HepG2 (cell line): ENCODE measurements around the gene KIF24. TPM values are rescaled to one million over a fixed set of nuclear protein-coding genes. Genes with fewer than 3 reads are reported as not detected.
A peak's percentile ranks its signal among the peaks of the same experiment; 100 is the strongest.

Source experiments
- ATAC-seq: fragments of 200-7000 bp; cut with Tn5 transposase; 3 replicates; pipeline ENCODE4 v1.9.1; 2020; ENCODE audit warnings: mild to moderate bottlenecking, moderate library complexity
- BruUV-seq: library from RNA; stranded (reverse); fragments of 400-500 nt; replicated peaks from 2 replicates; lab custom pipeline; 2021; lab: Mats Ljungman, UMichigan
- CTCF ChIA-PET: fragments of 300-600 bp; formaldehyde crosslinking; extraction: SDS; loops from one replicate; lab custom pipeline; 2021; ENCODE audit warnings: low total read pairs, inconsistent platforms, low intra/inter-chr PET ratio; lab: Yijun Ruan, JAX
- POLR2A ChIA-PET: fragments of 350-600 bp; sonication (Branson Sonifier 250); formaldehyde crosslinking; loops from one replicate; lab custom pipeline; 2020; ENCODE audit warnings: antibody characterized with exemption, inconsistent platforms; lab: Yijun Ruan, JAX
- DNase-seq: peaks from one replicate; pipeline ENCODE4 v3.0.0-alpha.2; 2015; ENCODE audit warnings: low spot score
- FAIRE-seq: peaks from 3 replicates; lab custom pipeline; 2011; peaks lifted over from hg19 to GRCh38; lab: Jason Lieb, UNC
- H2AFZ ChIP-seq: one replicate; pipeline ENCODE4 v1.6.1; 2011; ENCODE audit warnings: low read length, inconsistent platforms
- H3K27ac ChIP-seq: fragments of 300-600 bp; 3 replicates; pipeline ENCODE4 v1.8.0; 2011; ENCODE audit warnings: mixed run types, mild to moderate bottlenecking, mixed read lengths, low read length, inconsistent platforms; ENCODE audit not compliant: insufficient read depth; ENCODE audit errors: extremely low read length
- H3K27me3 ChIP-seq, 2 experiments: fragments of 200-600 bp in 1 of 2; 2 replicates in 1 of 2; 3 replicates in 1 of 2; pipeline versions ENCODE4 v1.6.0 to v1.8.0; 2011; ENCODE audit warnings: low read length in 2 of 2, mild to moderate bottlenecking in 2 of 2, moderate library complexity in 2 of 2, inconsistent platforms in 1 of 2; ENCODE audit not compliant: insufficient read depth in 2 of 2, control insufficient read depth in 1 of 2
- H3K36me3 ChIP-seq, 2 experiments: fragments of 200-600 bp in 1 of 2; replicated peaks in 1 of 2; 2 replicates in 1 of 2; 3 replicates in 1 of 2; pipeline versions ENCODE4 v1.5.1 to v1.8.0; 2011; ENCODE audit warnings: low read length in 2 of 2, inconsistent platforms in 1 of 2; ENCODE audit not compliant: insufficient read depth in 2 of 2, control insufficient read depth in 1 of 2
- H3K4me1 ChIP-seq: 2 replicates; pipeline ENCODE4 v1.5.1; 2012; ENCODE audit warnings: low read length, inconsistent platforms; ENCODE audit not compliant: insufficient read depth
- H3K4me2 ChIP-seq: 2 replicates; pipeline ENCODE4 v1.6.0; 2011; ENCODE audit warnings: low read depth, low read length, inconsistent platforms
- H3K4me3 ChIP-seq, 3 experiments: fragments of 200-600 bp in 1 of 3; sonication (generic), shearing (Covaris generic) in 1 of 3; replicated peaks in 1 of 3; 2 replicates each; pipeline ENCODE4 v1.5.1; 2011 to 2016; ENCODE audit warnings: low read length in 3 of 3, inconsistent platforms in 2 of 3, low read depth in 2 of 3, mild to moderate bottlenecking in 2 of 3, control low read depth in 1 of 3, mixed read lengths in 1 of 3; ENCODE audit not compliant: insufficient read depth in 1 of 3
- H3K79me2 ChIP-seq: one replicate; pipeline ENCODE4 v1.6.1; 2011; ENCODE audit warnings: low read length, inconsistent platforms; ENCODE audit not compliant: insufficient read depth
- H3K9ac ChIP-seq: 2 replicates; pipeline ENCODE4 v1.6.0; 2011; ENCODE audit warnings: mild to moderate bottlenecking, low read depth, low read length, inconsistent platforms; ENCODE audit not compliant: insufficient read depth
- H3K9me3 ChIP-seq: 2 replicates; pipeline ENCODE4 v1.5.1; 2012; ENCODE audit warnings: mild to moderate bottlenecking, low read length
- H4K20me1 ChIP-seq: 2 replicates; pipeline ENCODE4 v1.6.0; 2011; ENCODE audit warnings: inconsistent platforms, mild to moderate bottlenecking, low read length, moderate library complexity; ENCODE audit not compliant: insufficient read depth
- BORCS8-MEF2B ChIP-seq: sonication (generic); formaldehyde crosslinking; IDR thresholded peaks from 2 replicates; pipeline ENCODE4 v1.8.0; 2022; ENCODE audit warnings: mild to moderate bottlenecking, missing genetic modification reagents
- FOXP1 ChIP-seq, 2 experiments: fragments of 450-650 bp in 1 of 2; IDR thresholded peaks; 2 replicates each; pipeline ENCODE4 v1.6.1; 2017 to 2018; ENCODE audit warnings: antibody characterized with exemption in 1 of 2
- HNRNPLL ChIP-seq: fragments of 200-400 bp; formaldehyde crosslinking; IDR thresholded peaks from 2 replicates; pipeline ENCODE4 v1.6.1; 2017; ENCODE audit warnings: mild to moderate bottlenecking, low read depth, low read length; ENCODE audit not compliant: poor library complexity, severe bottlenecking
- NR1H2 ChIP-seq: sonication (generic); formaldehyde crosslinking; IDR thresholded peaks from 2 replicates; pipeline ENCODE4 v1.8.1; 2022; ENCODE audit warnings: low read depth, missing genetic modification reagents, borderline replicate concordance
- RCOR2 ChIP-seq: IDR thresholded peaks from 2 replicates; pipeline ENCODE4 v1.6.1; 2016; ENCODE audit warnings: missing biosample characterization, missing genetic modification reagents
- REPIN1 ChIP-seq: sonication (generic); formaldehyde crosslinking; IDR thresholded peaks from 2 replicates; pipeline ENCODE4 v1.8.0; 2022; ENCODE audit warnings: missing genetic modification reagents, low read depth, mild to moderate bottlenecking, borderline replicate concordance
- SIX1 ChIP-seq: sonication (generic); formaldehyde crosslinking; IDR thresholded peaks from 2 replicates; pipeline ENCODE4 v1.4.0; 2020; ENCODE audit warnings: missing genetic modification reagents, borderline replicate concordance
- TAF1 ChIP-seq: sonication (generic); formaldehyde crosslinking; IDR thresholded peaks from 2 replicates; pipeline ENCODE4 v1.4.0; 2020; ENCODE audit warnings: missing genetic modification reagents
- TOE1 ChIP-seq: sonication (generic); formaldehyde crosslinking; IDR thresholded peaks from 2 replicates; pipeline ENCODE4 v1.4.0; 2020; ENCODE audit warnings: mild to moderate bottlenecking, missing genetic modification reagents
- ZBTB3 ChIP-seq: sonication (generic); formaldehyde crosslinking; IDR thresholded peaks from 2 replicates; pipeline ENCODE4 v1.4.0; 2020; ENCODE audit warnings: low read depth, mild to moderate bottlenecking, moderate library complexity, missing genetic modification reagents, borderline replicate concordance
- ZMYM2 ChIP-seq: sonication (generic); formaldehyde crosslinking; IDR thresholded peaks from 2 replicates; pipeline ENCODE4 v1.8.0; 2022; ENCODE audit warnings: mild to moderate bottlenecking, missing genetic modification reagents
- ZNF235 ChIP-seq: sonication (generic); formaldehyde crosslinking; IDR thresholded peaks from 2 replicates; pipeline ENCODE4 v1.8.1; 2023; ENCODE audit warnings: mild to moderate bottlenecking, missing genetic modification reagents, borderline replicate concordance
- ZNF503 ChIP-seq: sonication (generic); formaldehyde crosslinking; IDR thresholded peaks from 2 replicates; pipeline ENCODE4 v1.4.0; 2020; ENCODE audit warnings: missing genetic modification reagents
- ZSCAN21 ChIP-seq: sonication (generic); formaldehyde crosslinking; IDR thresholded peaks from 2 replicates; pipeline ENCODE4 v1.8.0; 2022; ENCODE audit warnings: mild to moderate bottlenecking, missing genetic modification reagents, moderate library complexity, borderline replicate concordance
- ZXDC ChIP-seq: sonication (generic); formaldehyde crosslinking; IDR thresholded peaks from 2 replicates; pipeline ENCODE4 v1.5.0; 2020; ENCODE audit warnings: mild to moderate bottlenecking, missing genetic modification reagents
- WGBS: methylation state at CpG from one replicate; pipeline ENCODE4 v1.1.6; 2017; ENCODE audit warnings: low lambda C conversion rate; 5-methylcytosine and 5-hydroxymethylcytosine counted together
- in situ Hi-C: cut with HindIII; loops from 2 replicates; pipeline ENCODE4 v1.10.0; 2017; ENCODE audit warnings: low pct_unique_long_range_greater_than_20kb; ENCODE audit not compliant: extremely low pct_ligation_motif_present
- intact Hi-C: fragments of 100-400 bp; cut with micrococcal nuclease; formaldehyde crosslinking; loops from one replicate; pipeline ENCODE4 v1.10.0; 2022; ENCODE audit not compliant: unreplicated experiment
- polyA plus RNA-seq, 8 experiments: library from polyadenylated mRNA; depleted of rRNA in 3 of 8; stranded (reverse) in 7 of 8; unstranded in 1 of 8; fragments of >200 nt; fragmentation: Illumina TruSeq in 4 of 8; extraction: Trizol in 4 of 8; gene quantifications; 2 replicates each; pipeline versions ENCODE4 v1.2.1 to v1.2.3, GENCODE V29; 2011 to 2016; ENCODE audit warnings: low read depth in 4 of 8, missing spikeins in 1 of 8, mixed read lengths in 1 of 8; ENCODE audit not compliant: insufficient read depth in 1 of 8
- total RNA-seq, 5 experiments: library from RNA; depleted of rRNA; stranded (reverse); fragments of >200 nt; fragmentation: Illumina TruSeq; extraction: Trizol; gene quantifications; 2 replicates each; pipeline ENCODE4 v1.2.3, GENCODE V29; 2016; ENCODE audit warnings: low read depth in 1 of 5
- TF ChIP-seq, protein P1 (sequence below): sonication (generic); formaldehyde crosslinking; IDR thresholded peaks from 2 replicates; pipeline ENCODE4 v1.5.0; 2020; ENCODE audit warnings: mild to moderate bottlenecking, missing genetic modification reagents, borderline replicate concordance

The KIF24 gene
- total and polyA plus RNA-seq, 2 of the 13 experiments (the other 11 are each of a cell fraction or from before 2014, with no cell fraction given), result 1.1 to 3.0 TPM

- FAIRE-seq (peak; percentile 98), DNase-seq (peak; percentile 94), ATAC-seq (peak; percentile 74)
- H3K36me3 ChIP-seq, result peaks cover 18 to 24% of the 10 kb centered on the region in 2 experiments
- peak overlapping the region; percentile 60 for H2AFZ ChIP-seq
- no peaks in the 10 kb centered on the region for H3K9me3 ChIP-seq
- peaks cover 45% of the 10 kb centered on the region for H3K4me1 ChIP-seq
- intact Hi-C loops, result loop anchor here (5.0 kb wide), 1 partner anchor 123 kb away; no protein-coding TSS in a partner anchor
- peak overlapping the region; percentile 99 for H3K4me2 ChIP-seq
- 2% methylated on average over 5 of the region's 5 CpGs for WGBS
- no peaks in the 10 kb centered on the region; a peak in 1 of 5 replicates for H3K27me3 ChIP-seq
- no peaks in the 10 kb centered on the region for H4K20me1 ChIP-seq
- peaks cover 22% of the 10 kb centered on the region for H3K79me2 ChIP-seq
- peak overlapping the region; percentile 85 for H3K27ac ChIP-seq
- ChIA-PET POLR2A (interaction anchor here (0.8 to 9.2 kb wide), 9 partner anchors 10 to 196 kb away, joined by 3 to 162 read pairs (median 12); partner anchors contain the start of gene UBAP1), CTCF (interaction anchor here (7.2 kb wide), 1 partner anchor 43 kb away, joined by 143 read pairs; the partner anchor contains the start of genes KIF24 and NUDT2)
- peak overlapping the region; percentile 73 to 90 (median 79) for H3K4me3 ChIP-seq
- TSS peak; percentile 92 for BruUV-seq
- in situ Hi-C loops, result loop anchor here (5.0 kb wide), 1 partner anchor 43 kb away; no protein-coding TSS in a partner anchor
- H3K9ac ChIP-seq, result peak overlapping the region; percentile 68
- TF ChIP-seq ZXDC (no peak), REPIN1 (CRISPR knock-in tag) (peak; percentile 70; the same call in 1 of the 2 replicates), FOXP1 (IDR thresholded peaks at IDR 0.05) (no peak), FOXP1 (CRISPR knock-in tag; IDR thresholded peaks at IDR 0.05) (peak; percentile 53), ZSCAN21 (CRISPR knock-in tag) (no peak), NR1H2 (CRISPR knock-in tag) (no peak), ZMYM2 (CRISPR knock-in tag) (0 out of 2 replicates have a peak, but pooled peaks have one; percentile 23), SIX1 (CRISPR knock-in tag) (peak; percentile 62; the same call in 1 of the 2 replicates), TOE1 (CRISPR knock-in tag) (peak; percentile 77; the same call in 1 of the 2 replicates), TAF1 (peak; percentile 57; the same call in 1 of the 2 replicates), ZBTB3 (CRISPR knock-in tag) (peak; percentile 82; the same call in 1 of the 2 replicates), HNRNPLL (no peak), ZNF503 (no peak), ZNF235 (0 out of 2 replicates have a peak, but pooled peaks have one; percentile 42), BORCS8-MEF2B (0 out of 2 replicates have a peak, but pooled peaks have one; percentile 16), RCOR2 (CRISPR knock-in tag) (peak; percentile 39; the same call in 1 of the 2 replicates)
- TF ChIP-seq, protein P1, sequence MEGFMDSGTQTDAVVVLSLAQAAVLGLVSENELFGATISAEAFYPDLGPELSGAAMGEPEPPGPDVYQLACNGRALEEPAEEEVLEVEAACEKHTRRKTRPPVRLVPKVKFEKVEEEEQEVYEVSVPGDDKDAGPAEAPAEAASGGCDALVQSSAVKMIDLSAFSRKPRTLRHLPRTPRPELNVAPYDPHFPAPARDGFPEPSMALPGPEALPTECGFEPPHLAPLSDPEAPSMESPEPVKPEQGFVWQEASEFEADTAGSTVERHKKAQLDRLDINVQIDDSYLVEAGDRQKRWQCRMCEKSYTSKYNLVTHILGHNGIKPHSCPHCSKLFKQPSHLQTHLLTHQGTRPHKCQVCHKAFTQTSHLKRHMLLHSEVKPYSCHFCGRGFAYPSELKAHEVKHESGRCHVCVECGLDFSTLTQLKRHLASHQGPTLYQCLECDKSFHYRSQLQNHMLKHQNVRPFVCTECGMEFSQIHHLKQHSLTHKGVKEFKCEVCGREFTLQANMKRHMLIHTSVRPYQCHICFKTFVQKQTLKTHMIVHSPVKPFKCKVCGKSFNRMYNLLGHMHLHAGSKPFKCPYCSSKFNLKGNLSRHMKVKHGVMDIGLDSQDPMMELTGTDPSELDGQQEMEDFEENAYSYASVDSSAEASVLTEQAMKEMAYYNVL (CRISPR knock-in tag), result peak; percentile 68; the same call in 1 of the 2 replicates
These were observed 46.0 kb upstream of the KIF24 start for GRCh38 chr9:34374905-34375552.
